OCI-LY3 (cell line): ENCODE measurements around the gene SPINK2.

Experiments used
- CTCF ChIP-seq: fragments of 200-600, 300-600 bp; sonication (generic); IDR thresholded peaks from 2 replicates; pipeline ENCODE4 v1.5.1; 2014; ENCODE audit warnings: antibody characterized with exemption, low read length, low read depth
- EZH2phosphoT487 ChIP-seq: fragments of 200-600 bp; shearing (Covaris generic); IDR thresholded peaks from 2 replicates; pipeline ENCODE4 v1.6.1; 2018; ENCODE audit warnings: antibody characterized with exemption, mixed run types, low read depth

DNA sequence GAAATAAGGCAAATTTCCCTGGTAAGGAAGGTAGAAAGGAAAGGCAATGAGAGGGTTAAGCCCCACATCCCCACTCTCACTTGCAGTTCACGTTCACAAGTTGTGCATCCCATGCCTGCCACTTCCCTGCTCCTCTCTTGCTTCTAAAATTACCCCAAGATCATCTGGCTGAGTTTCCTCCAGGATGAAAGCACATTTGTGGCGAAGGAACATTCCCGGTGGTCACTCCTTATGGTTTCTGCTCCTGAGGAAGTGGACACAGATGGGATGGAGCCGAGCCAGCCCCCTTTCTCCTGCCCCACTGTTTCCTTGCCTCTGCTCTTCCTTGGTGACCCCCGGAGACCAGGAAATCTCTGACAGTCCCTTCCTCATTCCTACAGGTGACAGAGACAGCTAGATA is 37.5 kb downstream of the SPINK2 start:
- TF ChIP-seq CTCF (no peak), EZH2phosphoT487 (no peak)
